Naive thymus-derived CD4-positive, alpha-beta T cell (primary cell): ENCODE measurements around the gene FHAD1. TPM values are rescaled to one million over a fixed set of nuclear protein-coding genes. Genes with fewer than 3 reads are reported as not detected.

Source experiments
- ATAC-seq: fragments of 150-1000 bp; cut with Tn5 transposase; 2 replicates; pipeline ENCODE4 v1.10.0; 2021; ENCODE audit warnings: mild to moderate bottlenecking, moderate library complexity
- CTCF ChIA-PET: fragments of 350-600 bp; sonication (Branson Sonifier 250); formaldehyde crosslinking; loops from one replicate; lab custom pipeline; 2021; ENCODE audit warnings: antibody characterized with exemption; lab: Charles Lee
- POLR2A ChIA-PET: fragments of 350-600 bp; sonication (Branson Sonifier 250); formaldehyde crosslinking; loops from one replicate; lab custom pipeline; 2021; ENCODE audit warnings: antibody characterized with exemption, inconsistent platforms; lab: Charles Lee
- DNase-seq, 9 donors: peaks; one replicate each; pipeline versions ENCODE4 v3.0.0 to v3.0.0-alpha.2; 2020 to 2022; ENCODE audit warnings: mixed read lengths in 1 of 9
- H3K27ac ChIP-seq: one replicate; pipeline ENCODE4 v1.7.0; 2013; ENCODE audit warnings: mild to moderate bottlenecking, low read depth, low read length, moderate library complexity
- H3K27me3 ChIP-seq, 2 donors: one replicate each; pipeline ENCODE4 v1.7.0; 2013; ENCODE audit warnings: low read length in 2 of 2, mild to moderate bottlenecking in 2 of 2, moderate library complexity in 2 of 2; ENCODE audit not compliant: control insufficient read depth in 2 of 2, insufficient read depth in 2 of 2
- H3K36me3 ChIP-seq, 3 experiments: 1 replicate in 2 of 3; 2 replicates in 1 of 3; pipeline ENCODE4 v1.7.0; 2013; ENCODE audit warnings: low read length in 3 of 3, mild to moderate bottlenecking in 3 of 3, moderate library complexity in 1 of 3; ENCODE audit not compliant: insufficient read depth in 3 of 3, control insufficient read depth in 2 of 3
- H3K4me1 ChIP-seq, 2 donors: one replicate each; pipeline ENCODE4 v1.7.0; 2013; ENCODE audit warnings: low read length in 2 of 2, mild to moderate bottlenecking in 2 of 2, moderate library complexity in 1 of 2; ENCODE audit not compliant: control insufficient read depth in 2 of 2, insufficient read depth in 2 of 2
- H3K4me3 ChIP-seq: 2 replicates; pipeline ENCODE4 v1.7.0; 2013; ENCODE audit warnings: mild to moderate bottlenecking, low read length
- H3K9me3 ChIP-seq, 3 experiments: 1 replicate in 2 of 3; 2 replicates in 1 of 3; pipeline ENCODE4 v1.7.0; 2013; ENCODE audit warnings: low read length in 3 of 3; ENCODE audit not compliant: control insufficient read depth in 2 of 3
- H3K27ac Mint-ChIP-seq, 9 donors: one replicate each; pipeline ENCODE4 v1.8.0; 2020 to 2022; ENCODE audit warnings: mixed read lengths in 9 of 9, mild to moderate bottlenecking in 8 of 9, moderate library complexity in 5 of 9, inconsistent platforms in 2 of 9
- H3K27me3 Mint-ChIP-seq, 5 donors: one replicate each; pipeline ENCODE4 v1.8.0; 2021 to 2022; ENCODE audit warnings: mixed read lengths in 5 of 5, mild to moderate bottlenecking in 1 of 5
- H3K36me3 Mint-ChIP-seq, 5 donors: one replicate each; pipeline ENCODE4 v1.8.0; 2020 to 2022; ENCODE audit warnings: mixed read lengths in 5 of 5, mild to moderate bottlenecking in 3 of 5, inconsistent platforms in 1 of 5
- H3K4me1 Mint-ChIP-seq, 7 donors: one replicate each; pipeline ENCODE4 v1.8.0; 2020 to 2022; ENCODE audit warnings: mixed read lengths in 7 of 7, mild to moderate bottlenecking in 3 of 7, inconsistent platforms in 1 of 7
- H3K4me3 Mint-ChIP-seq, 10 donors: one replicate each; pipeline ENCODE4 v1.8.0; 2020 to 2022; ENCODE audit warnings: mild to moderate bottlenecking in 10 of 10, mixed read lengths in 10 of 10, moderate library complexity in 6 of 10, inconsistent platforms in 2 of 10
- H3K9me3 Mint-ChIP-seq, 11 donors: one replicate each; pipeline ENCODE4 v1.8.0; 2020 to 2022; ENCODE audit warnings: mixed read lengths in 11 of 11, mild to moderate bottlenecking in 4 of 11, inconsistent platforms in 1 of 11, moderate library complexity in 1 of 11
- intact Hi-C, 2 donors: fragments of 100-400 bp; cut with micrococcal nuclease; formaldehyde crosslinking; loops; one replicate each; pipeline ENCODE4 v1.15.1; 2023
- polyA plus RNA-seq, 2 donors: library from polyadenylated mRNA; unstranded; fragments of 300-500 nt; fragmentation: Illumina TruSeq; gene quantifications; one replicate each; pipeline ENCODE4 v1.2.3, GENCODE V29; 2021
- total RNA-seq, 6 experiments: library from RNA in 5 of 6; stranded (reverse) in 5 of 6; gene quantifications; 1 replicate in 5 of 6; 2 replicates in 1 of 6; pipeline ENCODE4 v1.2.3 and lab custom pipeline; 2021 to 2026

FHAD1 gene
- total and polyA plus RNA-seq, 7 experiments from 2014 or later, result 0.19 to 1.1 TPM; not detected in 5

- H3K27me3 Mint-ChIP-seq, result peaks cover 32 to 77% (median 52%) of the 10 kb centered on the region in 5 donors
- ATAC-seq (no peak), DNase-seq (no peak)
- peaks cover 7 to 24% (median 16%) of the 10 kb centered on the region in 7 donors for H3K4me1 Mint-ChIP-seq
- no peak overlapping the region for H3K27ac ChIP-seq
- no peak overlapping the region for H3K4me3 ChIP-seq
- no peak overlapping the region for H3K27ac Mint-ChIP-seq
- ChIA-PET POLR2A (no interaction called here), CTCF (no interaction called here)
- H3K4me1 ChIP-seq, result peaks cover 0 to 3% of the 10 kb centered on the region in 2 donors
- intact Hi-C loops, result no loop called here
- H3K27me3 ChIP-seq, result peaks cover 3% of the 10 kb centered on the region in 2 donors
- peaks cover 0 to 17% (median 6%) of the 10 kb centered on the region in 11 donors for H3K9me3 Mint-ChIP-seq
- peaks cover 0 to 7% (median 5%) of the 10 kb centered on the region in 5 donors for H3K36me3 Mint-ChIP-seq
- no peaks in the 10 kb centered on the region for H3K9me3 ChIP-seq
- peak overlapping the region in 6 of 10 donors; percentile 18 to 73 (median 43) for H3K4me3 Mint-ChIP-seq
- no peaks in the 10 kb centered on the region for H3K36me3 ChIP-seq
Measured at GRCh38 chr1:15262003-15262377, 15.0 kb downstream of the FHAD1 start.

GRCh38 chr1:15262706-15263105, 15.7 kb downstream of the FHAD1 start:
- ChIA-PET CTCF (interaction anchor here (0.7 kb wide), 1 partner anchor 11 kb away, joined by 5 read pairs; no protein-coding TSS in a partner anchor), POLR2A (no interaction called here)
- Histone ChIP-seq H3K4me3 (no peak overlapping the region), H3K4me1 (peaks cover 0 to 3% of the 10 kb centered on the region in 2 donors), H3K9me3 (no peaks in the 10 kb centered on the region), H3K36me3 (no peaks in the 10 kb centered on the region), H3K27ac (no peak overlapping the region), H3K27me3 (peaks cover 3% of the 10 kb centered on the region in 2 donors)
- Mint-ChIP-seq H3K4me3 (no peak overlapping the region), H3K9me3 (peaks cover 0 to 17% (median 6%) of the 10 kb centered on the region in 11 donors), H3K36me3 (peaks cover 0 to 7% (median 5%) of the 10 kb centered on the region in 5 donors), H3K27ac (no peak overlapping the region), H3K27me3 (peaks cover 32 to 77% (median 54%) of the 10 kb centered on the region in 5 donors), H3K4me1 (peaks cover 7 to 22% (median 16%) of the 10 kb centered on the region in 7 donors)
- intact Hi-C loops, result no loop called here
- DNase-seq (no peak), ATAC-seq (no peak)

- ChIA-PET CTCF (no interaction called here), POLR2A (no interaction called here)
- peaks cover 0 to 3% of the 10 kb centered on the region in 2 donors for H3K4me1 ChIP-seq
- no peak for ATAC-seq
- no peaks in the 10 kb centered on the region for H3K9me3 ChIP-seq
- Mint-ChIP-seq H3K36me3 (peaks cover 0 to 10% (median 5%) of the 10 kb centered on the region in 5 donors), H3K4me1 (peaks cover 7 to 18% (median 16%) of the 10 kb centered on the region in 7 donors), H3K9me3 (peaks cover 0 to 26% (median 6%) of the 10 kb centered on the region in 11 donors), H3K27me3 (peaks cover 41 to 75% (median 57%) of the 10 kb centered on the region in 5 donors), H3K27ac (no peak overlapping the region), H3K4me3 (no peak overlapping the region)
- H3K27me3 ChIP-seq, result peaks cover 3 to 6% of the 10 kb centered on the region in 2 donors
- H3K36me3 ChIP-seq, result no peaks in the 10 kb centered on the region
- DNase-seq, result no peak
- no peak overlapping the region for H3K4me3 ChIP-seq
- H3K27ac ChIP-seq, result no peak overlapping the region
- intact Hi-C loops, result no loop called here
Measured at GRCh38 chr1:15264769-15265168, 17.7 kb downstream of the FHAD1 start.

GRCh38 chr1:15271196-15271595, 24.2 kb downstream of the FHAD1 start:
- ChIA-PET CTCF (no interaction called here), POLR2A (no interaction called here)
- Mint-ChIP-seq H3K9me3 (peaks cover 0 to 13% (median 3%) of the 10 kb centered on the region in 11 donors), H3K4me1 (peaks cover 0 to 4% (median 0%) of the 10 kb centered on the region in 7 donors), H3K36me3 (peaks cover 0 to 7% (median 4%) of the 10 kb centered on the region in 5 donors), H3K27me3 (peaks cover 18 to 56% (median 40%) of the 10 kb centered on the region in 5 donors), H3K4me3 (no peak overlapping the region), H3K27ac (no peak overlapping the region)
- Histone ChIP-seq H3K36me3 (no peaks in the 10 kb centered on the region), H3K4me3 (no peak overlapping the region), H3K27ac (no peak overlapping the region), H3K27me3 (peaks cover 0 to 3% of the 10 kb centered on the region in 2 donors), H3K4me1 (no peaks in the 10 kb centered on the region), H3K9me3 (no peaks in the 10 kb centered on the region)
- no peak for DNase-seq
- intact Hi-C loops, result no loop called here
- no peak for ATAC-seq

GRCh38 chr1:15272009-15272781, 25.2 kb downstream of the FHAD1 start:
- peak; percentile 80 for ATAC-seq
- peaks cover 0 to 3% of the 10 kb centered on the region in 2 donors for H3K27me3 ChIP-seq
- Mint-ChIP-seq H3K36me3 (peaks cover 0 to 3% (median 0%) of the 10 kb centered on the region in 5 donors), H3K9me3 (peaks cover 0 to 9% (median 0%) of the 10 kb centered on the region in 11 donors), H3K4me1 (peaks cover 0 to 4% (median 0%) of the 10 kb centered on the region in 7 donors), H3K27ac (no peak overlapping the region), H3K4me3 (no peak overlapping the region), H3K27me3 (peaks cover 18 to 54% (median 32%) of the 10 kb centered on the region in 5 donors)
- DNase-seq, result peak in 2 of 9 donors; percentile 12 to 33
- ChIA-PET CTCF (no interaction called here), POLR2A (no interaction called here)
- H3K9me3 ChIP-seq, result no peaks in the 10 kb centered on the region
- H3K36me3 ChIP-seq, result no peaks in the 10 kb centered on the region
- no peak overlapping the region for H3K27ac ChIP-seq
- intact Hi-C loops, result loop anchor here in 1 of 2 donors (1.0 kb wide), 2 partner anchors 120 to 144 kb away; no protein-coding TSS in a partner anchor
- H3K4me1 ChIP-seq, result no peaks in the 10 kb centered on the region
- no peak overlapping the region for H3K4me3 ChIP-seq

GRCh38 chr1:15272782-15273127, 25.7 kb downstream of the FHAD1 start:
- DNase-seq (no peak), ATAC-seq (no peak)
- Mint-ChIP-seq H3K36me3 (peaks cover 0 to 3% (median 0%) of the 10 kb centered on the region in 5 donors), H3K4me3 (no peak overlapping the region), H3K27me3 (peaks cover 18 to 58% (median 31%) of the 10 kb centered on the region in 5 donors), H3K9me3 (peaks cover 0 to 9% (median 0%) of the 10 kb centered on the region in 11 donors), H3K4me1 (peaks cover 0 to 4% (median 0%) of the 10 kb centered on the region in 7 donors), H3K27ac (no peak overlapping the region)
- H3K27me3 ChIP-seq, result peaks cover 0 to 3% of the 10 kb centered on the region in 2 donors
- no peak overlapping the region for H3K4me3 ChIP-seq
- no peaks in the 10 kb centered on the region for H3K4me1 ChIP-seq
- no peaks in the 10 kb centered on the region for H3K9me3 ChIP-seq
- ChIA-PET POLR2A (no interaction called here), CTCF (no interaction called here)
- no peaks in the 10 kb centered on the region for H3K36me3 ChIP-seq
- no peak overlapping the region for H3K27ac ChIP-seq
- intact Hi-C loops, result loop anchor here in 1 of 2 donors (1.0 kb wide), 2 partner anchors 120 to 144 kb away; no protein-coding TSS in a partner anchor
